Neuron (in vitro differentiated cells): ENCODE data around the gene DLL1.

Experiments
- H2AFZ ChIP-seq: one replicate; pipeline ENCODE4 v1.6.1; 2013; ENCODE audit warnings: low read depth, mild to moderate bottlenecking, inconsistent platforms, low read length, moderate library complexity
- H3K27me3 ChIP-seq: one replicate; pipeline ENCODE4 v1.6.1; 2013; ENCODE audit warnings: low read length; ENCODE audit not compliant: insufficient read depth
- H3K36me3 ChIP-seq: one replicate; pipeline ENCODE4 v1.6.1; 2013; ENCODE audit warnings: low read length; ENCODE audit not compliant: insufficient read depth
- H3K4me1 ChIP-seq: one replicate; pipeline ENCODE4 v1.6.1; 2013; ENCODE audit warnings: low read length; ENCODE audit not compliant: insufficient read depth
- H3K4me3 ChIP-seq: 2 replicates; pipeline ENCODE4 v1.5.1; 2013; ENCODE audit warnings: mild to moderate bottlenecking, low read length, moderate library complexity
- H3K9me3 ChIP-seq: one replicate; pipeline ENCODE4 v1.6.1; 2013; ENCODE audit warnings: low read length

DLL1 gene

DNA sequence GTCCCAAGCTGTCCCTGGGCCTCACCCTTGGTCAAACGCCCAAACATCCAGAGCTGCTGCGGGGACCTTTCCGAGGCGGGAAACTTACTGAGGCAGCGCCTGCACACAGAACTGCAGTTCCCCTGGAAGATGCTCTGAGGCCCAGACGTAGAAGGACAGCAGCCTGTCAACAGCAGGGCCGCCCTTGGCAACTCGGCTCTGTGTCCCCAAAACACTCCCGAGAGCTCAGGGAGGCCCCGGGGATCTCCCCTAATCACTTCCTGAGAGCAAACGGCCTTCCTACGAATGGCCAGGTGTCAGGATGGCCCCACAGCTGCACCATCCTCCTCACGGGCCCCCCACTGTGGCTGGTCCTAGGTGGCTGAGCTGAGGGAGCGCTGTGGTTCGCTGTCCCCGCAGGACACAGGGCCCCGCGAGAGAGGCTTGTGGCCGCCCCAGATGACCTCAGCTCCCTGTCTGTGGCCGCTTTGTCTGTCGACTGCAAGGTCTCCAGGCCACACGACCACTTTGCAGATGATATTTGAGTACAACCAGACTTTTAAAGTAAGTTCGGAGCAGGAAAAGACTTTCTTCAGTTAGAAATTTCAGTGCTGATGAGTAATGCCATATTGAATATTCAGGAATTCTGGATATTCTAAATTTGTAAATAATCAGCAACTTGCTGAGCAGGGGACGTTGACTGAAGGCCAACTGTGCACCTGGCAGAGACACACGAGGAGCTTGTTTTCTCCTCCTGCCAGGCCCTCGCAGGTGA is 46.0 kb downstream of the DLL1 start:
- no peak overlapping the region for H2AFZ ChIP-seq
- H3K4me3 ChIP-seq, result no peak overlapping the region
- no peaks in the 10 kb centered on the region for H3K27me3 ChIP-seq
- H3K9me3 ChIP-seq, result no peaks in the 10 kb centered on the region
- no peaks in the 10 kb centered on the region for H3K36me3 ChIP-seq
- H3K4me1 ChIP-seq, result peaks cover 23% of the 10 kb centered on the region

DNA sequence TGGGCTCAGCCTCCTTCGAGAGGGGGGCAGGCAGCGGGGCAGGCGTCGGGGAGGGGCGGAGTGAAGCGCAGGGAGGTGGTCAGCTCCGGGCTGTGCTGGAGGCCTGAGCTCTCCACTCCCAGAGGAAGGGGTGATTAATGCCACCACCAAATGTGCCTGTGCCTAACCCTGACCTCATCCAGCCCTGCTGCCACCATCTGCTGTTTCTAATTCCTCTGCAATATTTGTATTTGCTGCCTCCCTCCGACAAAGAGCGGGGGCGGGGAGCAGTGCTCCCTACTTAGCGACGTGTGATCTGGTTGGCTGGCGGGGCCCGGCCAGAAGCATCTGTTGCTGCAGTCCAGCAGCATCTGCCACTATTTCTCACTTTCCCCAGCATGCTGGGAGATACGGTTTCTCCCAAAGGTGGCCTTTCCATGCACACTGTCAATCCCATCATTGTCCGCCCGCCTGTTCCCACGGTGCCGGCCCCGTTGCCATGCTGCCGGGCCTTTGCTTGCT is 47.0 kb downstream of the DLL1 start:
- Histone ChIP-seq H3K36me3 (no peaks in the 10 kb centered on the region), H3K9me3 (no peaks in the 10 kb centered on the region), H3K4me3 (peak overlapping the region; percentile 29), H3K4me1 (peaks cover 23% of the 10 kb centered on the region), H3K27me3 (no peaks in the 10 kb centered on the region), H2AFZ (peak overlapping the region; percentile 41)

DNA sequence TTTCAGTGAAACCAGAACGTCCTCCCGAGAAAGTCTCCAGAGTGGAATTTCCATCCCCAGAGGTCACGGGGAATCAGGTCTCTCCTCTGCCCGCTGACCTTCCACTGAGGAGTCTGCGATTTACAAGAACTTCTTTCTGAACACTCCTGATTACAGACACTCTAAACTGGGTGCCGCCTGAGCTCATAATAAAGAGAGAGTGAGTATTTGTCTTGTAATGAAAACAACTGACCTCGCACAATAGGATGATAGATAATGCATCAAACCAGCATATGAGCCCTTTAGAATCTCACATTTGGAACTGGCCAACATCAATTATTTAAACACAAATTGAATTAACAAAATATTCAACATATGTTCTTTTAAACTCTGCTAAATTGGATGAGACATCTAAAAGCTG is 47.5 kb downstream of the DLL1 start:
- Histone ChIP-seq H3K4me3 (peak overlapping the region; percentile 29), H3K27me3 (no peaks in the 10 kb centered on the region), H3K4me1 (peaks cover 23% of the 10 kb centered on the region), H3K36me3 (no peaks in the 10 kb centered on the region), H2AFZ (peak overlapping the region; percentile 12), H3K9me3 (no peaks in the 10 kb centered on the region)

DNA sequence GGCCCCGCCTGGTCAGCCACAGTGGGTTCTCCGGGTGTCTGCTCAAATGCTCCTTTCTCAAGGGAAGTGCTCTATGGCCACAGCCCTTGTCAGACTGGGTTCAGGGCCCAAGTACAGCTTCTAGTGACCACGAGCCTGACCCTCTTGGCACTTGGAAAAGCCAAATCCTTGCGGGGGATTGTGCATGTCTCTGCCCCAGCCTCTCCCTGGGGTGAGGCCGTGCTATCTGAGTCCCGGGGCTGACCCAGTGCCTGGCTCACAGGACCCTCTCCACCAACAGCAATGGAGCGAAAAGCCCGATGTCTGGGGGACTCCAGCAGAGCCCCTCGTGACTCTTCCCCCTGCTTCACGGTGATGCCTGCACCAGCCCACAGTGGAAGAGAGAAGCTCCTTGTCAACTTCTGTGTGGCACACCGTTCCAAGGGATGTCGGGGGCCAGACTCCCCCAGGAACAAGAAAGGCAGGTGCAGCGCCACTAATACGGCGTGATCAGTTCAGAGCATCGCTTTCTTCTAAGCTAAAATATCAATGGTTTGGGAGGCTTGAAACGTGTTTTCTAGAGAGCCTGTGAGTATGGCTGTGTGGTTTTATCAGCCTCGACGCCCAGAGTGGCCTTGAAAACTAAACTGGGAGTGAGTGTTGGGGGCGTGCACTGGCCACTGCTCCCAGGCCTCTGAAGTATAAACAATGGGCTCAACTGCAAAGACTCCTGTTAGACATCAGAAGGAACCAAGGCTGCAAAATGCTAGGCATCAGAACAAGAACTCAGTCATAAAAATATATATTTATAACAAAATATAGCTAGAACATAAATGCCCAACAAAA is 51.9 kb downstream of the DLL1 start:
- H3K4me1 ChIP-seq, result peaks cover 30% of the 10 kb centered on the region
- H2AFZ ChIP-seq, result no peak overlapping the region
- H3K36me3 ChIP-seq, result no peaks in the 10 kb centered on the region
- H3K4me3 ChIP-seq, result no peak overlapping the region
- no peaks in the 10 kb centered on the region for H3K27me3 ChIP-seq
- no peaks in the 10 kb centered on the region for H3K9me3 ChIP-seq

DNA sequence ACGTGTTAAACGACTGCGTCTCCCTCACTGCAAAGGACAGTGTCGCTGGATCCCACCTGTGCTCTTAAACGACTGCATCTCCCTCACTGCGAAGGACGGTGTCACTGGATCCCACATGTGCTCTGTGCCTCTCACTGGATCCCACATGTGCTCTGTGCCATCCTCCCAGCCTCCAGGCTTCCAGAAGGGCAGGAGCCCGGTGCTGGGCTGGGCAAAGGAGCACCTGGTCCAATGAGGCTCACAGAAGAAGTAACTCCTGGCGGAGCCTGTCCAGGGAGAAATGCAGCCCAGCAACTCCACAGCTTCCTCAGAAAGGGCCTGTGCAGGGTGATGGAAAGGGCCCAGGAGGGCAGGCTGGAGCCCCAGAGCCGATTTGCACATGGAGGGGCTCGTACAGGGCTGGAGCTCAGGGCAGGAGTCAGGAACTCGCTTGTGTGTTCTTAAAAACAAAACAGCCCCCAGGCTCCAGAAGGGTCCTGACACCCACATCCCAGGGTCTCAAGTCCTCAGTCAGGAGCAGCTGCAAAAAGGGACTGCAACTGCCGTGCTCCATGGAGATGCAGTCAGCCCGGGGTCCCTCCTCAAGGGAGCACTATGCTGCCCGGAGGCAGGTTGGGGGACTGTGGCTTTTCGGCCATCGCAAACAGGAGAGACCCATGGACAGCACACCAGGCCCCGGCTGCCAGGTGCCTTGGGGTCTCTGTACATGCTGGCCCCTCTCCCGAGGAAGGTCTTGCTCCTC is 52.7 kb downstream of the DLL1 start:
- Histone ChIP-seq H3K27me3 (no peaks in the 10 kb centered on the region), H3K4me3 (no peak overlapping the region), H3K4me1 (peaks cover 29% of the 10 kb centered on the region), H3K9me3 (no peaks in the 10 kb centered on the region), H2AFZ (no peak overlapping the region), H3K36me3 (no peaks in the 10 kb centered on the region)

DNA sequence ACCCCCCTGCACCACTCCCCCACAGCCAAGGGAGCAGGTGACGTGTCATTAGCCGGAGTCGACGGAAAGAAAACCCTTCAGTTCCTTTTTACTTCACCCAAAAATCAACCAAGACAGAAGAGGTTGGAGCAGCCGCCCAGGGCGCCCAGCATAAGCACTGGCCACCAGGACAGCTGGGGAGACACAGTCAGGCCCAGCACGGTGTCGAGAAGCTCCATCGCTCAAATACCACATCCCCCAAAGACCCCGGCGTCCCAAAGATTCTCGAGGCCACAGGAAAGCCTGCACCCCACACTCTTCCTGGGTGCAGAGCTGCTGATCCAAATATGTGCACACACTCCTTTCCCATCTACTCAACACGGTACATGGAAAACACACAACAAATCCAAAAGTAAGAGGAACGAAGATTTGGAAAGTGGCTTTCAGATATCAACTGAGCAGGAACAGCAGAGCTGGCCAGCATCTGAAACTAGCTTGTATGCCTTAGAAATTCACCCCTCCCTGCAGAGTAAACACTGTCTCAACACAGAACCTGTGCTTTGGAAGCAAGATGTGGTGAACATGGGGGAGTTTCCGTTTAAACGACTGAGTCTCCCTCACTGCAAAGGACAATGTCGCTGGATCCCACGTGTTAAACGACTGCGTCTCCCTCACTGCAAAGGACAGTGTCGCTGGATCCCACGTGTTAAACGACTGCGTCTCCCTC is 54.6 kb downstream of the DLL1 start:
- no peaks in the 10 kb centered on the region for H3K36me3 ChIP-seq
- H3K27me3 ChIP-seq, result no peaks in the 10 kb centered on the region
- no peaks in the 10 kb centered on the region for H3K9me3 ChIP-seq
- H3K4me1 ChIP-seq, result peaks cover 38% of the 10 kb centered on the region
- no peak overlapping the region for H2AFZ ChIP-seq
- no peak overlapping the region for H3K4me3 ChIP-seq

DNA sequence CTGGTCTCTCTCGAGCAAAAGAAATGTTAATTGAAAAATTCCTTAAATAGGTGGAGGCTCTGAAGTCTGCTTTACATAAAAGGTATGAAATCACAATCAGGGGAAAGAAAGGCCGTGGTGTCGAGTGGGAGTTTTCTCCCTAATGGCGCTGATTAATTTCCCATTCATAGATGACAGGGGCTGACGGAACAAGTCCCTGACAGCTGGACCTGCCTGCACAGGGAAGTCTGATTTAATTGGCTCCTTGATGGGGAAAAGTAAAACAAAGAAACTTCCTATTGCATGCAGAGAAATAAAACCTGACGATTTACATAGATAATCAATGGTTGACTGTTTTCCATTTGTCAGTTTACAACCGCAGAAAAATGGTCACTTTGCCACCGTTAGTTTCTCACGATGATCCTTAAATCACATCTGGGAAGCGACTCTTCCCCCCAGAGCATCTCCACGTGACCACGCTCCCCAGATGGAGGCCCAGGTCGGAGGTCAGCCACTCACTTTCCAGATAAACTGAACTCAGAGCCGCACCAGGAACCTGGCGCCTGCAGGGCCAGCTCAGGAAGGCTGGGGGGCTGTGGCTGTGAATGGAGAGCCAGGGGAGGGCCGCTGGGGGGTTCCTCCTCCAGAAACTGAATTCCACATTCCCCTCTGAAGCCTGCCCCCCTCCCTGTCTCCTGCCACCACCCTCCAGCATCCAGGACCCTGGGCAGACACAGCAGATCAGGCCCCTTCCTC is 55.3 kb downstream of the DLL1 start:
- Histone ChIP-seq H3K27me3 (no peaks in the 10 kb centered on the region), H3K4me1 (peaks cover 43% of the 10 kb centered on the region), H3K4me3 (no peak overlapping the region), H3K36me3 (no peaks in the 10 kb centered on the region), H2AFZ (no peak overlapping the region), H3K9me3 (no peaks in the 10 kb centered on the region)

DNA sequence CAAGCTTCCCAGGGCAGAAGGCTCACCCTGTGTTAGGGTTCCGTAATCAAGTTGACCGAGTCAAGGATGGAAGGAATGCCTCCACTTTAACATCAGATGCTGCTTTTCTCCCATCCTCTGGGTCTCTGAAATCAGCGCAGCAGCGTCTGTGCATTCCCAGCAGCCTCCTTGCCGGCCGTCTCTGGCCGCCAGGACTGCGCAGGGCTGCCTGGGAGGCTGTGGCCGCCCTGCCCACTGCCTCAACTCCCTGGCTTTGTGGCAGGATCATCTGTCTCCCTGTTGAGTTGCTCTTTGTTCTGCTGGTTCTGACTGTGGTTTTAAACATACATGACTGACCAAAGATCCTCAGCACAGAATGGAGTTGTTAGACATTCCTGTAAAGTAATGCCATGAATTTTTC is 56.5 kb downstream of the DLL1 start:
- H3K4me3 ChIP-seq, result no peak overlapping the region
- peaks cover 43% of the 10 kb centered on the region for H3K4me1 ChIP-seq
- no peak overlapping the region for H2AFZ ChIP-seq
- no peaks in the 10 kb centered on the region for H3K27me3 ChIP-seq
- H3K36me3 ChIP-seq, result no peaks in the 10 kb centered on the region
- no peaks in the 10 kb centered on the region for H3K9me3 ChIP-seq

DNA sequence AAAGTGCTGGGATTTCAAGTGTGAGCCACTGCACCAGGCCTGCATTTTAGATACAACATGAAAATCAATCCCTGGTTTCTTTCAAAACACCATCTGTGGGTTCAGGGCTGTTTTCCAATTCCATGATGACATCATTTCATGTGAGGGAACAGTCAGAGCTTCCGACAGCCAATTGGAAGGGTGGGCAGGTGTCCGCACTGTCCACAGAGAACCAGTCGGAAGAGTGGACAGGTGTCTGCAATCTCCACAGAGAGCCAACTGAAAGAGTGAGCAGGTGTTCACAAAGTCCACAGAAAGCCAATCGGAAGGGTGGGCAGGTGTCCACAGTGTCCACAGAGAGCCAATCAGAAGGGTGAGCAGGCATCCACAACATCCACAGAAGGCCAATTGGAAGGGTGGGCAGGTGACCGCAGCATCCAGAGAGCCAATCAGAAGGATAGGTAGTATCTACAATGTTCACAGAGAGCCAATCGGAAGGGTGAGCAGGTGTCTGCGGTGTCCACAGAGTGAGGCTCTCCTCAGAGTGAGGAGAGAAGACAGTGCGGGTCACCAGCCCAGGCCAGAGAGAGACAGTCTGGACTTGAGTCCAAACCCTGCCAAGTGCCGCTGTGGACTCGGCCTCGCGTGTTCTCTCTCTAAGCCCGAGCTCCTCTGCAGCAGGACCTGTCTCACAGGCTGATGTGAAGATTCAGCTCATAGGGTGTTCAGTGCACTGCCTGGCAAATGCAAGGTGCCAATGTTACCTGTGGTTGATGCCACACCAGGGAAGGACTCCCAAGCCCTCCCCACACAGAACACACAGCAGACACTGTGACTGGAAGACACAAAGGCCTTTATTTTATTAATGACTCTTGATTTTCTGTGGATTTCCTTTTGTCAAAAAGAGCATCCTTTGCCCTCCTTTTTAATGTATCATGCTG is 57.3 kb downstream of the DLL1 start:
- H3K9me3 ChIP-seq, result no peaks in the 10 kb centered on the region
- no peak overlapping the region for H2AFZ ChIP-seq
- H3K36me3 ChIP-seq, result no peaks in the 10 kb centered on the region
- H3K4me3 ChIP-seq, result no peak overlapping the region
- no peaks in the 10 kb centered on the region for H3K27me3 ChIP-seq
- H3K4me1 ChIP-seq, result peaks cover 43% of the 10 kb centered on the region
